ENCODE results near the gene METTL25.

- no peak for TF ChIP-seq CTCF (IDR thresholded peaks at IDR 0.05)
- no peak for TF ChIP-seq POLR2AphosphoS5 (IDR thresholded peaks at IDR 0.05)
- no peak for TF ChIP-seq EP300 (IDR thresholded peaks at IDR 0.05)
These were observed 149.4 kb downstream of the METTL25 start for GRCh38 chr12:82507686-82508085.
